Skeletal muscle tissue (tissue), 4 donors: Measurements from ENCODE around the gene TSC22D4. TPM values are rescaled to one million over a fixed set of nuclear protein-coding genes. Genes with fewer than 3 reads are reported as not detected.

Experiments
- H3K27ac ChIP-seq: one replicate; pipeline ENCODE4 v1.7.0; 2013; ENCODE audit warnings: mild to moderate bottlenecking, low read depth, low read length, inconsistent platforms
- H3K27me3 ChIP-seq, 3 donors: one replicate each; pipeline ENCODE4 v1.7.0; 2013; ENCODE audit warnings: low read length in 3 of 3; ENCODE audit not compliant: control insufficient read depth in 3 of 3, insufficient read depth in 3 of 3
- H3K36me3 ChIP-seq, 3 donors: one replicate each; pipeline ENCODE4 v1.7.0; 2013; ENCODE audit warnings: low read length in 3 of 3; ENCODE audit not compliant: control insufficient read depth in 3 of 3, insufficient read depth in 3 of 3
- H3K4me1 ChIP-seq, 3 donors: one replicate each; pipeline ENCODE4 v1.7.0; 2013; ENCODE audit warnings: low read length in 3 of 3, mild to moderate bottlenecking in 3 of 3; ENCODE audit not compliant: control insufficient read depth in 3 of 3, insufficient read depth in 3 of 3
- H3K4me3 ChIP-seq, 3 donors: one replicate each; pipeline ENCODE4 v1.7.0; 2013; ENCODE audit warnings: low read length in 3 of 3
- H3K9ac ChIP-seq, 3 donors: one replicate each; pipeline ENCODE4 v1.7.0; 2013; ENCODE audit warnings: low read length in 3 of 3, mild to moderate bottlenecking in 3 of 3, moderate library complexity in 2 of 3, low read depth in 1 of 3
- H3K9me3 ChIP-seq, 3 donors: one replicate each; pipeline ENCODE4 v1.7.0; 2013; ENCODE audit warnings: low read length in 3 of 3; ENCODE audit not compliant: control insufficient read depth in 3 of 3
- total RNA-seq: library from RNA; depleted of rRNA; stranded (reverse); fragments of >200 nt; gene quantifications from one replicate; pipeline ENCODE4 v1.2.3, GENCODE V29; 2014
- donor health status: Osteomylitis.

TSC22D4 gene
- total RNA-seq, 1 donor from 2014 or later = 13.6 TPM

GRCh38 chr7:100418930-100419659 is 59.9 kb downstream of the TSC22D4 start:
- Histone ChIP-seq H3K27ac (no peak overlapping the region), H3K27me3 (no peaks in the 10 kb centered on the region), H3K9ac (peak overlapping the region in 1 of 3 donors; percentile 53), H3K9me3 (no peaks in the 10 kb centered on the region), H3K4me3 (no peak overlapping the region), H3K36me3 (no peaks in the 10 kb centered on the region), H3K4me1 (no peaks in the 10 kb centered on the region)

Other genes starting within 250 kb of the TSC22D4 start
- not detected for gene SPDYE3, start 171.5 kb downstream of the TSC22D4 start, total RNA-seq
- 4.2 TPM for gene PILRB, start 121.1 kb downstream of the TSC22D4 start, total RNA-seq
- gene PILRA, start 105.7 kb downstream of the TSC22D4 start, total RNA-seq = 1.6 TPM
- gene ZCWPW1, start 50.5 kb downstream of the TSC22D4 start, total RNA-seq = 3.1 TPM
- 30.8 TPM for gene MEPCE, start 49.4 kb downstream of the TSC22D4 start, total RNA-seq
- 5.2 TPM for gene PPP1R35, start 42.7 kb downstream of the TSC22D4 start, total RNA-seq
- not detected for gene SPACDR, start 15.0 kb downstream of the TSC22D4 start, total RNA-seq
- 3.1 TPM for gene NYAP1, start 4.7 kb upstream of the TSC22D4 start, total RNA-seq
- 3.1 TPM for gene AGFG2, start 60.0 kb upstream of the TSC22D4 start, total RNA-seq
- not detected for gene SAP25, start 94.7 kb upstream of the TSC22D4 start, total RNA-seq
- gene LRCH4, start 106.9 kb upstream of the TSC22D4 start, total RNA-seq = 6.3 TPM
- 1.0 TPM for gene FBXO24, start 107.1 kb upstream of the TSC22D4 start, total RNA-seq
- gene PCOLCE, start 123.1 kb upstream of the TSC22D4 start, total RNA-seq = 91.9 TPM
- gene MOSPD3, start 133.3 kb upstream of the TSC22D4 start, total RNA-seq = 2.6 TPM
- gene TFR2, start 162.3 kb upstream of the TSC22D4 start, total RNA-seq = 1.0 TPM
- not detected for gene ACTL6B, start 177.2 kb upstream of the TSC22D4 start, total RNA-seq
- gene GNB2, start 194.5 kb upstream of the TSC22D4 start, total RNA-seq = 48.5 TPM
- gene GIGYF1, start 215.0 kb upstream of the TSC22D4 start, total RNA-seq = 12.0 TPM
- gene POP7, start 226.9 kb upstream of the TSC22D4 start, total RNA-seq = 27.7 TPM
- gene EPO, start 241.3 kb upstream of the TSC22D4 start, total RNA-seq = not detected